Measurements from ENCODE around the gene SPAM1. TPM values are rescaled to one million over a fixed set of nuclear protein-coding genes. Genes with fewer than 3 reads are reported as not detected.

SPAM1 gene
- not detected in 2 replicates for total RNA-seq

- intact Hi-C loops (cut with micrococcal nuclease), result no loop called here
- POLR2A ChIA-PET, result no interaction called here
- Mint-ChIP-seq H3K9me3 (no peaks in the 10 kb centered on the region), H3K27me3 (no peaks in the 10 kb centered on the region), H3K4me3 (no peak within 1 kb of the TSS), H3K4me1 (no peaks in the 10 kb centered on the region), H3K36me3 (ENCODE audit: low read depth) (no peaks in the 10 kb centered on the region), H3K27ac (no peak within 1 kb of the TSS)
- no peak for TF ChIP-seq CTCF (IDR thresholded peaks at IDR 0.05)
- ATAC-seq (ENCODE audit: low read depth) (no peak), DNase-seq (no peak)
- CTCF ChIA-PET, result no interaction called here
These were observed at the start of gene SPAM1 for GRCh38 chr7:123924941-123925340. Gene SPAM1 (plus strand): TSS chr7:123925241. CDS start chr7:123953571, 28,330 bp downstream.

DNA sequence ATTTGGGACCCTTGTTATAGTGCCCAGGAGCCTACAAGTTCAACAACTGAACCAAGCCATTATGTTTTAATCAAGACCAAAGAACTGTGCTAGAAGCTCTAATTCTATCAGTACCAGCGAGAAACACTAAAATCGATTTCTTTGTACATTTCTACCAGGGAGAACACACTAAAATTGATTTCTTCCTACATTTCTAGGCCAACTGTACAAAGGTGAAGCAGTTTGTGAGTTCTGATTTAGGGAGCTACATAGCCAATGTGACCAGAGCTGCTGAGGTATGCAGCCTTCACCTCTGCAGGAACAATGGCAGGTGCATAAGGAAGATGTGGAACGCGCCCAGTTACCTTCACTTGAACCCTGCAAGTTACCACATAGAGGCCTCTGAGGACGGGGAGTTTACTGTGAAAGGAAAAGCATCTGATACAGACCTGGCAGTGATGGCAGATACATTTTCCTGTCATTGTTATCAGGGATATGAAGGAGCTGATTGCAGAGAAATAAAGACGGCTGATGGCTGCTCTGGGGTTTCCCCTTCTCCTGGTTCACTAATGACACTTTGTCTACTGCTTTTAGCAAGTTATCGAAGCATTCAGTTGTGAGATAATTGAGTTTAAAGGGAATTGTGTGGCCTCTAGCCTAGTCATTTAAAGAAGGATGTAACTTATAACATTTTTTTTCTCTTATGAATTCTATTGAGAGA, 48.3 kb upstream of the SPAM1 start:
- no peak for TF ChIP-seq CTCF (IDR thresholded peaks at IDR 0.05)

GRCh38 chr7:123879628-123880027, 45.4 kb upstream of the SPAM1 start:
- Mint-ChIP-seq H3K27me3 (peaks cover 4% of the 10 kb centered on the region), H3K4me3 (no peak overlapping the region), H3K36me3 (ENCODE audit: low read depth) (no peaks in the 10 kb centered on the region), H3K9me3 (no peaks in the 10 kb centered on the region), H3K4me1 (no peaks in the 10 kb centered on the region), H3K27ac (no peak overlapping the region)
- DNase-seq (no peak), ATAC-seq (ENCODE audit: low read depth) (no peak)
- intact Hi-C loops (cut with micrococcal nuclease), result no loop called here
- POLR2A ChIA-PET, result no interaction called here
- no peak for TF ChIP-seq CTCF (IDR thresholded peaks at IDR 0.05)
- CTCF ChIA-PET, result interaction anchor here (1.2 kb wide), 1 partner anchor 13 kb away, joined by 4 read pairs; no protein-coding TSS in a partner anchor

More for the DNA sequence above, 48.3 kb upstream of the SPAM1 start:
- ChIA-PET POLR2A (no interaction called here), CTCF (no interaction called here)
- Mint-ChIP-seq H3K27me3 (peaks cover 4% of the 10 kb centered on the region), H3K4me3 (no peak overlapping the region), H3K36me3 (ENCODE audit: low read depth) (no peaks in the 10 kb centered on the region), H3K4me1 (no peaks in the 10 kb centered on the region), H3K27ac (no peak overlapping the region), H3K9me3 (no peaks in the 10 kb centered on the region)
- DNase-seq (no peak), ATAC-seq (ENCODE audit: low read depth) (no peak)
- intact Hi-C loops (cut with micrococcal nuclease), result no loop called here

GRCh38 chr7:123881300-123881699, 43.7 kb upstream of the SPAM1 start:
- Mint-ChIP-seq H3K9me3 (no peaks in the 10 kb centered on the region), H3K36me3 (ENCODE audit: low read depth) (no peaks in the 10 kb centered on the region), H3K27me3 (no peaks in the 10 kb centered on the region), H3K4me3 (no peak overlapping the region), H3K4me1 (no peaks in the 10 kb centered on the region), H3K27ac (no peak overlapping the region)
- DNase-seq (no peak), ATAC-seq (ENCODE audit: low read depth) (no peak)
- no peak for TF ChIP-seq CTCF (IDR thresholded peaks at IDR 0.05)
- ChIA-PET CTCF (no interaction called here), POLR2A (no interaction called here)
- intact Hi-C loops (cut with micrococcal nuclease), result no loop called here

DNA sequence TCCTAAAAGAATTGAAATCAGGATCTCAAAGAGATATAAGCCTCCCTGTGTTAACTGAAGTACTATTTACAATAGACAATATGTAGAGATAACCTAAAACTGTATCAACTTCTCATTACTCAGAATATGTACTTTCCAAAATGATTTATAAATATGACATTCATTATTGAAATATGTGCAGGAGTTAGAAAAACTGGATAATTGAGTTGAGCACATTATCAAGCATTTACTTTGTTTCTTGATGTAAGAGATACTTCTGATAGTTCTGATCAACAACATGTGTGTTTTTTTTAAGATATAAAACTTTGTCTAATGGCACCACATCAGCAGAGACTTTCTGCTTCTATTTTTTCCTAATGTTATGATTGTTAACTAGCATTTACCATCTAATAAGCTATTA, 41.9 kb upstream of the SPAM1 start:
- DNase-seq (no peak), ATAC-seq (ENCODE audit: low read depth) (no peak)
- ChIA-PET CTCF (no interaction called here), POLR2A (no interaction called here)
- TF ChIP-seq CTCF (IDR thresholded peaks at IDR 0.05), result no peak
- Mint-ChIP-seq H3K27me3 (no peaks in the 10 kb centered on the region), H3K4me1 (no peaks in the 10 kb centered on the region), H3K9me3 (no peaks in the 10 kb centered on the region), H3K4me3 (no peak overlapping the region), H3K36me3 (ENCODE audit: low read depth) (no peaks in the 10 kb centered on the region), H3K27ac (no peak overlapping the region)
- intact Hi-C loops (cut with micrococcal nuclease), result no loop called here

All from activated B cell treated with CpG ODN at 0.5 μM for 24 hours (primary cell).